ENCODE data around the gene ZNF189.

Gene ZNF189

DNA sequence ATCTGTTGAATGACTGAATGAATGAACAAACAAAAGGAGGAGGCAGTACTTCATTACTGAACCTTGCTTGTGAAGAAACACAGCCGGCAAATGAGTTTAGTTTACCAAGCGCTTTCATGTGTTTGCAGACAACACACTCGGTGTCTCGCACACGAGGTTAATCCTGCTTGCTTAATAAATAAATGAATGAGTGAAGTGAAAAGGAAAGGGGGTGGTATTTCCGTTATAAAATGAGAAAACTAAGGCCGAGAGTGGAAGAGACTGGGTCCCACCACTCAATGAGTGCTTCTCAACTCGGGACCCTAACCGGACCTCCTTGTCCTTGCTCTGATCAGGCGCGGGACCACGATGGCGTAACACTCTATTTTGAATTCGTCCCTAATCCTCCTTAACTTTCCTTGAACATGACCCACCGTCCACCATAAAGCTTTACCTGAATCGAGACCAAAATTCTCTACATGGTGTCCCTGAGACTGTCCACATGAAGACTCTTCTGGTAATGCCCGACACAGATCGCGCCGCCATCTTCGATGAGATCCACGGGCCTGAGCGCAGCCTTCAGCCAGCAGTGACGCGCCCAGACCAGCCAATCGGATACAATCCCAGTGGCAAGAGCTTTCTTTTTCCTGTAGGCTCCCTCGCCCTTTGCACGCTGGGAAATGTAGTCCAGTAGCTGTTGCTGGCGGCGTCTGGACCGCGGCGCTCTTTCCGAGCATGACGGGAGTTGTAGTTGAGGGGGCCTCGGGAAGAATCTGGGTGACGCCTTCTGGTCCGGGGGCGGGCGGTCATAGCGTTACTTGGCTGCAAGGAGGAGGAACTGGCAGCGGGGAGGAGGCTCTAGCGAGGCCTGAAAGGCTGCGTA is at the start of gene ZNF189, which contains the start of gene MRPL50:
TSS of gene ZNF189 (plus strand) at position 784 of the 862 bp plus-strand sequence. CDS start 306 bp downstream, outside the sequence.
TSS of gene MRPL50 (minus strand) at position 551 of the 862 bp plus-strand sequence. CDS start at position 525, 26 bp downstream.
- peak; percentile 98 for DNase-seq

DNA sequence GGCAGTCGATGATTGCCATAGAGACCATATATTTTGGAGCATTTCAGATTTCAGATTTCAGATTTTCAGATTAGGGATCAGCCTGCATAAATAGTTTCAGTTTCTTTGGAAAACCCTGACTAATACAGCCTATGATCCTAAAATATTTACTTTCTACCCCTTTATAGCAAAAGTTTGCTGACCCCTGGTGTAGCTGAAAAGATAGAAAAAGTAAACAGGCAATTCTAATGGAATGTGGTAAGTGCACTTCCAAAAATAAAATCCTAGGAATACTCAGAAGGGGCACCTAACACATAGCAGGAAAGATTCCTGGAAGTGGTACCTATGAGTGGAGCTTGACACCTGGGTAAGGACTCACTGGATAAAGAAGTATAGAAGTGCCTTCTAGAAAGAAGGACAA is 48.4 kb upstream of the ZNF189 start:
- DNase-seq, result no peak

DNA sequence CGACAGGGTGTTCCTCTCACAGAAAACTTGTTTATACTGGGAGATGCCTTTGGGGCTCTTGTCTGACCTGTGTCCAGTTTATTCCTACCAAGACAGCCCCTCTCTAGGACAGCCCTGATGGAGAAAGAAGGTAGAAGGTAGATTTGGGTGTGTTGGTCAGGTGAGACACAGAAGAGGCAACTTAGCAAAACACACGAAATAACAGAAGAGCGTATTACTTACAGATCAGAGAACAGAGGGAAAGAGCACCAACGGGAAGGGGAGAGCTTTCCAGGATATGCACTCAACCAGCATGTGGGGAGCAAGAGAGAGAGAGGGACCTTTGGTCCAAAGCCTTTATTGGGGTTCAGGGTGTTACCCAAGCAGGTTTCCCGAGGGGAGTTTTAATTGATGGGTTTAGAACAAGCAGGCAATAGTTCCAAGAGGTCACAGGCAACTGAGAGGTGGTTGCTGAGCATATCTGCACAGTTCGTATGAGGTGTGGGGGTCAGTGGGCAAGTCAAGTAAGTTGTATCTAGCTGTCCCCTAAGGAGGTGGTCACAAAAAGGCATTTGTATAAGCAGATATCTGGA is 45.7 kb upstream of the ZNF189 start:
- DNase-seq, result no peak

DNA sequence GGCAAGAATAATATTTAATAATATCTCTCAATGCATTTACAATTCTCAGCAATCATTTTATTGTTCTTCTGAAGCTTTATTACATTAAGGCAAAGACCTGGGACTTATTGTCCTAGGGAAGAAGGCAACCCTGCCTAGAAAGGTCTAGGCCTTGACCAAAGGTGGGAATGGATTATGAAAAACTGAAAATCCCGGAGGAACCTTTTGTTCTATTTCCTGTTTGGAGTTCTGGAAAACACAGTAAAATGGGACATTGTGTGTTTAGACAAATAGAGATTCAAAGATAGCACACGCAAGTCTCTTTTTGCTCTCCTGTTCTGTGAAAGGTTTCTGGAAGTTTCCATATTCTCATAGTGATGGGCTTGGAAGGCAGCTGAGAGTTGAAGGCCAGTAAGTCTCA is 45.0 kb upstream of the ZNF189 start:
- no peak for DNase-seq

DNA sequence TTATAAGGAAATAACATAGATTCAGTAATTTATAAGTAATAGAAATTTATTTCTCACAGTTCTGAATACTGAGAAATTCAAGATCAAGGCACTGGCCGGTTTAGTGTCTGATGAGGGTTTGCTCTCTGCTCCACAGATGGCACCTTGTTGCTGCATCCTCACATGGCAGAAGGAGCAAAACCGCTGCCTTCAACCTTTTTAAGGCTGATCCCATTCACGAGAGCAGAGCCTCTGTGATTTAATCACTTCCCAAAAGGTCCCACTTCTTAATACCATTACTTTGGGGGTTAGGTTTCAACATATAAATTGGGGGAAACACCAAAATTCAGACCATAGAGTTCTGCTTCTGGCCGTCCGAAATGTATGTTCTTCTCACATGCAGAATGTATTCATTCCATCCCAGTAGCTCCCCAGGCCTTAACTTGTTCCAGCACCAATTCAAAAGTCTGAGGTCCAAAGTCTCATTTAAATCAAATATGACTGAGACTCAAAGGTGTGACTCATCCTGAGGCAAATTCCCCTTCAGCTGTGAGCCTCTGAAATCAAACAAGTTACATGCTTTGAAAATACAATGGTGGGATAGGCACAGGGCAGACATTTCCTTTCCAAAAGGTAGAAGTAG is 44.4 kb upstream of the ZNF189 start:
- DNase-seq, result no peak

DNA sequence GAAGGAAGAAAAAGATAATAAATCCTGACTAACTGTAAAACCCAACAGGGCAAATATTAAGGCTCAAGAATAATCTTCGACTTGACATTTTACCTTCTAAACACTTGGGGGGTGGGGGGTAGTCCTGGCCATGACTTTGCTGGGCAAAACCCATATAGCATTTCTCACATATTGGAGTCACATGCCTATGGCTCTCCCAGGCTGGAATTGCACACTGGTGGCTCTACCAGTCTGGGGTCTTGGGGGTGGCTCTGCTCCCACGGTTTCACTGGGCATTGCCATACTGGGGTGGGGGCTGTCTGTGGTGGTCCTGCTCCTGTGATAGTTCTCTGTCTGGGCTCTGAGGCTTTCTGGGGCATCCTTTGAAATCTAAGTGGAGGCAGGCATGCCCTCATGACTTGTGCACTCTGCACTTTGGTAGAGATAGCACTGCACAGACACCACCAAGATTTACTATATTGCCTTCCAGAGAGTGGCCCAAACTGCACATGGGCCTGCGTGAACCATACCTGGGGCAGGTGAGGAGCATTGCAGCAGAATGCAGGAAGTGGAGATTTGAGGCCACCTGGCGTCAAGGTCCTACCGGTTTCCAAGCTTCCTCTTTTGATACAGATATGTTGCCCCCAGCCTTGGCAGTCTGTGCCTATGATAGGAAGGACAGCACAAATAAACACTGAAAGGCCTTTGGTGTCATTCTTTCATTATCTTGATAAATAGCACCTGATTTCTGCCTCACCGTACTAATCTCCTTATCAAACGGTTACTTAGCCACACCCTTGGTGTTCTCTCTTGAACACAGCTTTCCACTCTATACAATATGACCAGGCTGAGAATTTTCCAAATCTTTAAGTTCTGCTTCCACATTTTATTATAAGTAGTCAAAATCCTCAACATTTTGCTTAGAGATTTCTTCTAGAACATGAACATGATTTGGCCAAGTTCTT is 43.6 kb upstream of the ZNF189 start:
- no peak for DNase-seq

DNA sequence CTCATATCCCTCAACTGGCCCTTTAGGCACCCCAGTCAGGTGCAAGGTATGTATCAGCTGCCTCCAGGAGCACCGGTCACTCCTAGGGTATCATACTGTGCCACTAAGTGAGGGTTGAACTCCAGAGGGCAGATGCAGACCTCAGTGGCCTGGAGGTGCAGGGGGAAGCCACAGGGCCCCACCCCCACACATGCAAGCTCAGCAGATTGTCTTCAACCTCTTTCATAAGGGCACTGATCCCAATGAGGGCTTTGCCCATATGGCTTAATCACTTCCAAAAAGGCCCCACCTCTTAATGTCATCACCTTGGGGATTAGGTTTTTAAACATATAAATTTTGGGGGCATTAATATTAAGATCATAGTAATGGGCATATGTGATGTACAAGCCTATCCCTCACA is 42.0 kb upstream of the ZNF189 start:
- no peak for DNase-seq

DNA sequence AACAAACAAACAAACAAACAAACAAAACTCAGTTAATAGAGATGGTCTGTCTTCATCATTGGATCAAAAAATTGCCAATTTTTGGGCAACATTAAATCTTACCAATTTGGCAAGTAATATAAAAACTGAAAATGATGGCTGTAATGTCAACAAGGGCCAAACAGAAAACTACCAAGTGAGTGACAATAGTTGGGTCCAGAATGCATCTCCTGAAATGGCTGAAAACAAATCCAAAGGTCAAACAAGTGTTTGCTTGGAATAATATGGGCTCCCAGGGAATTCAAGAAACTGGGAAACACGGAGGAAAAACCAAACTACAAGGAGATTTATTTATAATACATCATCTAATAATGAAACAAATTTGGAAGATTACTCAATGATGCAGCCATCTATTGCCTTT is 39.0 kb upstream of the ZNF189 start:
- DNase-seq, result no peak

DNA sequence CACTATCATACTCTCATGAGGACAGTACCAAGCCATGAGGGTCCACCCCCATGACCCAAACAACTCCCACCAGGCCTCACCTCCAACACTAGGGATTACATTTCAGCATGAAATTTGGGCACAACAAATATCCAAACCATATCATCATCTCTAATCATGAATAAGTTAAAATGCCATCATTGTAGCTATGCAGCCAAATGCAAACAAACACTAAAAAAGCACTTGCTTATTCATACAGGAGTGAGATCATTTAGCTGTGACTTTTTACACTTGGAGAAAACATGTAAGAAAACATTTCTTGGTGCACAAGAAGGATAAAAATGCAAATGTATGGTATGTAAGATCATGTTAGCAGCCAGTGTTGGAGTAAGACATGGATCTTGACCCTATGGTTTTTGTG is 38.0 kb upstream of the ZNF189 start:
- DNase-seq, result no peak

DNA sequence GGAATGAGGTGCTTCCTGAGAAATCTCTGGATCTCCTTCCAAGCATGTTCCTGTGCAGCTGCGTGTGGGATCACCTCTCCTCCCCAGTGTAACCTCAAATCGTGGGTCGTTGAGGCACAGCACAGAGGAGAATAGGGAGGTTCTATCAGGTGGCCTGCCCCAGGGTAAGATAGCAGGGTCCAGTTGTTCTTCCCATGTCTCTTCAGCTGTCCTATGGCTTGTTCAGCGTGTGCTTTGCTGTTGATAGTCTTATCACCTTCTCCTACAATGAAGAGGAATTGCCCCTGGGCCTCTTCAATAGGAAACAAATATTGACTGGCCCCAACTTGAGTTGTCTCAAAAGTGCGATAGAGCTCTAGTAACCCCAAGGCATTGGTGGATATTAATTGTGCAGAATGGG is 36.2 kb upstream of the ZNF189 start:
- no peak for DNase-seq

DNA sequence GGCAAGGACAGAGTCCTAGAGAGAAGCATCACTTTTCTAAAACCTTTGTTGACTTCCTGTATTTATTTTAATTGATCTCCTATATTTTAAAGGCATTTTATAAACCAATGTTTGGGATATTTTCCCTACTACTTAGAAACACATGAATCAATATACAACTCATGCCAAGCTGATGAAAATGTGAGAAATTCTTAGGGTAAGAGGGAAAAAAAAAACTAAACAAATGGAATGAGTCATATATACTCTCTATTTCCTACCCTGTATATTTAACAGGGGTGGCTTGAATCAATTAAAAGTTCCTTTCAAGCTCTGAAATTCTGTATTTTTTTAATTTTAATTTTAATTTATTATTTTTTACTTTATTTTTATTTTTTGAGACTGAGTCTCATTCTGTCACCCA is 33.5 kb upstream of the ZNF189 start:
- DNase-seq, result no peak

DNA sequence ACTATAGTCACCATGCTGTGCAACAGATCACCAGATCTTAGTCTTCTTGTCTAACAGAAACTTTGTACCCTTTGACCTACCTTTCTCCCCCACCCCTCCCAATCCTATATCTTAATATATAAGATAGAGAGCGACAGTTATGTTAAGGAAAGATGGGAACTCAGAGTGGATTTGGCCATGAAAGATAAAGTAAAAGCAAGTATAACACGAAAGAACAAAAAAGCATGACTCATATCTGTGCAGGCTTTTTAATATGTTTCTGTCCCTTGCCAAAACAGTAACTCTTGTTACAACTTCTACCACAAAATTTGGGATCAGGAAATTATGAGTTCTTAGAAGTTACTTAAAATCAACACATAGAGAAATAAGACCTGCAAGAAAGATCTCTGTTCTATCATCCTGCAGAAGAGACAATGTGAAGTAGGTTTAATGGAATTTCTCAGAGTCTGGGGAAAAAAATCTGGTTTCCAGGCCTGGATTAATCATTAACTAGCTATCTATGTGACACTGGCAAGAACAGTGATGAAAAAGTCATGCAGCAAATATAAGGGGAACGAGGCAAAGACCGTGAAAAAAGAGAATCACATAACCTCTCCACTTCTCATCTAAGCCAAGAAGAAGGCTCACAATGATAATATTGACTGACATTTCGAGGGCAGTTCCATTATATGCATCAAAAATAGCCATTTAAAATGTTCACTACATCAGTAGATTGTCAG is 32.5 kb upstream of the ZNF189 start:
- no peak for DNase-seq

DNA sequence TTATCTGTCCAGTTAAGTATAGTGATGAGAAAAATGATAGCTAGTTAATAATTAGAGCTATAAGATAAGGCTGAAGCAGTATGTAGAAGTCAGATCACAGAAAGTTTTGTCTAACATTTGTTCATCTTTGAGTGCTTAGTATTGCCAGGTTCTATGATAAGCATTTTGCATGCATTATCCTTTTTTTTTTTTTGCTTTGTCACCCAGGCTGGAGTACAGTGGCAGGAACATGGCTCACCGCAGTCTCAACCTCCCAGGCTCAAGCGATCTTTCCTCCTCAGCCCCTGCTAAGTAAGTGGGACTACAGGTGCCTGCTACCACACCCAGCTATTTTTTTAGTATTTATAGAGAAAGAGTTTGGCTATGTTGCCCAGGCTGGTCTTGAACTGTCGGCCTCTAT is 31.3 kb upstream of the ZNF189 start:
- DNase-seq, result no peak

DNA sequence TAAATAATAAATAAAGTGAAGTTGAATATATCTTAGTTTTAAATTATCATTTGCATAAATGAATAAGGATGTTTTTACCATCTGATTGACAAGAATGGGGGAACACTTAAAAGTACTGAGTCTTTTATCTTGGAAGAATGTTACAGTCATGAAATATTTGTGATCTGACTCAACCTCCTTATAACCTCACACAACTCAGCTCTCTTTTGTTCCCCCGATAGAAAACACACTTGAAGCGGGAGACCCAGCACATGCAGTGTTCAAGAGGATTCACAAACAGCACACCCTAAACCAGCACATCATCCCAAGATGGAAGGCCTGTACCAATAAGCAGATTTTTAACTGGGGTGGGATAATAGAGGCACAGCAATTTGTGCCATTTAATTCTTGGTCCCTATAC is 29.4 kb upstream of the ZNF189 start:
- DNase-seq, result no peak

DNA sequence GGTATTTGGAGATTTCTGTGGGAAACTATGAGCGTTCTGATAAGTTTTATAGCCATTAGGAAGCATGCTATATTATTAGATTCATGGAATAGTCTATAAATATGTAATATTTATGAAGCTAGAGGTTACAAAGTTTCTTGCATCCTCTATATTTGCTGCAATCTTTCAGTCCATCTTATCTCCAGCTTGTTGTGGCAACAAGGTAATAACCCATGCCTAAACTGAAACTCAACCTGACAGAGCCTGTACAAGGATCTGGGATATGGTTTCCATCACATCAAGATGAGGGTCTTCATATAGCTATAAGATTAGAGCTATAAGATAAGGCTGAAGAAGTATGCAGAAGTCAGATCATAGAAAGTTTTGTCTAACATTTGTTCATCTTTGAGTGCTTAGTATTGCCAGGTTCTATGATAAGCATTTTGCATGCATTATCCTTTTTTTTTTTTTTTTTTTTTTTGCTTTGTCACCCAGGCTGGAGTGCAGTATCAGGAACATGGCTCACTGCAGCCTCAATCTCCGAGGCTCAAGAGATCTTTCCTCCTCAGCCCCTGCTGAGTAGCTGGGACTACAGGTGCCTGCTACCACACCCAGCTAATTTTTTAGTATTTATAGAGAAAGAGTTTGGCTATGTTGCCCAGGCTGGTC is 28.6 kb upstream of the ZNF189 start:
- no peak for DNase-seq

DNA sequence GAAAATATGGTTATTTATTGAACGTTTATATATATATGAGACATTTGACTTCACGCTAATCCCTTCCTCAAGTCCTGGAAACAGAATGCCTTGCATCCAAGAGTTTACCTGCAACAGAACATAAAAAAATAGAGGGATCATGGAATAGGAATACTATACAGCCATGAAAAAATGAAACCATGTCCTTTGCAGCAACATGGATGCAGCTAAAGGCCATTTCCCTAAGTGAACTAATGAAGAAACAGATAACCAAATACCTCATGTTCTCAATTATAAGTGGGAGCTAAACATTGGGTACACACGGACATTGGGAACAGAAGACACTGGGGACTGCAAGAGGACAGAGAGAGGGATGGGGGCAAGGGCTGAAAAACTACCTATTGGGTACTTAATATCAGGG is 26.8 kb upstream of the ZNF189 start:
- DNase-seq, result no peak

DNA sequence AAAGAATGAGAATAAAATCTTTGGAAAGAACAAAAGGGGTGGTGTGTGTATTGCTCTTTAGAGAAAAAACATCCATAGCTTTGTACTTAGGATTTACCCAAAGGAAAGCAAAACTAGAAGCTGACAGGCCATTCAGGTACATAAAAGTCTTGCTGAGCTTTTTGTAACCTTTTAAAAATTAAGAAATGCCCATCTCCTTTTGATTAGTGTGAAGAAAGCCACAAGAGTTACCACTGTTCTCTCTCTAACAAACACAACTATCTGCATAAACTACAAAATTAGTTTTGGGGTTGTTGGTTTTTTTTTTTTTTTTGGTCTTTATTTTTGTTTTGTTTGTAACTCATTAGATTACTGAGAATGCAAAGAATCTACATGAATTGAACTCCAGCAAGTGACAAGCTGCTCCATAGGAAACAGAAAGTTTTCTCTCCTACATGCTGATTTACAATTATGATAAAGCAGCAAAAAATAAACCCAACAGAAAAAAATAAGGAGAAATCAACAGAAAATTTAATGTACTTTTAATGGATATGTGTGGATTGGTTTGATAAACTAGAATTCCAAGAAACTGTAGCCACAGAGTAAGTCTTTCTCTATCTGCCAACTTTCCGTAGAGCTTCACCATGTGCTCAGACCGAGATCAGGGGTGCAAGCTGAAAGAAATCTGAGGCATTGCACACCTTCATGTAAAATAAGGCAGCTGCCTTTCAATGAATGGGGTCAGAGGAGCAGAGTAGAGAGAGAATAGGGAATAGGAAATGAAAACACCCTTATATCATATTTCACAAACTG is 26.1 kb upstream of the ZNF189 start:
- no peak for DNase-seq

DNA sequence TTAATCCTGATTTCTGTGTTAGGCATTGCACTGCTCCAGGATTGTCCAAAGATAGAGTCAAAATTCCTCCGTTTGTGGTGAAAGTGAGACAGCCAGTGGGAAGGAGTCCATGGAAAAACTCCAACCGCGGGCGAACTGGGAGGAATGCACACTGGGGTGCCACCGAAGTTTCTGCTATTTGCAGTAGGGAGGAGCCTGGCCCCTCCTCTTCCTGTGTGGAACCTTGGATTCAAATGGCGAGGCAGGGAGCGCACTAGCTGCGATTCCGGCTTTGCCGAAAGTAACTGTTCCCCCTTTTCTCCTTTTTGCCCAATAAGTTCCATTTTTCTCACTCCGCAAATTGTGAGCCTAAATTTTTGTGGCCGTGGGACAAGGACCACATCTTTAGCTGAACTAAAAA is 23.1 kb upstream of the ZNF189 start:
- no peak for DNase-seq

DNA sequence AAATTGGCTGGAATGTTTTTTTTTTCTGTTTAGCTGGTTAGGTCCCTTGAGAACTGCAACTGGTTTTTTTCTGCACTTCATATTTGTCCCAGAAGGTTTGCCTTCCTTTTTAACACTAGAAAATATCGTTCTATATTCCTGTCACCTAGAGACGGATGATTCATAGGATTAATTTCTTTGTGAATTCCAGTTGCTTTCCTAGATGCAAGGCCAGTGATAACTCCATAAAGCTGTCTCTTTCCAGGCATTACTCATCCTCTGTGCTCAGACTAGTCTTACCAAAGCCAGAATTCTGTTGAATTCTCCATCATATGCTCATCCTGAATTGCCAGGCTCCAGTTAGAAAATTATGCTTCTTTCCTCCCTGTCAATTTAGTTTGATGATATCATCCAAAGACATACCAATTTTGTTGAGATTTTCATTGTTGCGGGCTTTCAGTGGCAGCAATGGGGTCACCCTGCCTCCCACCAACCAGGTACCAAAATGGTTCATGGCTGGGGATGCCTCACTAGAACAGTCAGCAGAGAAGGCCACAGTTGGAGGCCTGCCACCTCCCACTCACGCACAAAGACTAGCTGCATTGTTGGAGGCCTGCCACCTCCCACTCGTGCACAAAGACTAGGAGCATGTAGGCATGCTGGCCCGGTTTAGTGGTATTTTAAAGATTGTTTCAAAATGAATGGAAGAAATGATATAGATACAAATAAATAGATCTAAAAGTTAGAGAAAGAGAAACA is 22.4 kb upstream of the ZNF189 start:
- no peak for DNase-seq

DNA sequence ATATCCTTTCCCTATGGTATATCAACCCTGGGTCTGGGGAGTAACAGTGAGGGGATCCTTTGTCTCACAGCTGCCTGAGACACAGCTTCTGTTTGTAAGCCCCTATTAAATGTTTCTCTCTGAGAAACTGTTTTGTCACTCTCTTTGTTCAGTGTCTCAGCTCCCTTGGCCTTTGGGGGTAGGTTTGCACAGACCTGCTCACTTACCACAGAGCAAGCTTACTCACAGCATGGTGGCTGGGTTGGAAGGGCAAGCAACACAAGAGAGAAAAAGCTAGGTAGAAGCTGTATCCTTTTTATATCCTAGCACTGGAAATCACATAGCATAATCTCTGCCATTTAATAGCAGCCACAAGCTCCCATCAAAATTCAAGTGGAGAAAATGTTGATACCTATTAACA is 18.4 kb upstream of the ZNF189 start:
- no peak for DNase-seq
